Erythroblast (primary cell): Measurements from ENCODE around the gene SLC2A13.

Experiments
- GATA1 ChIP-seq: IDR thresholded peaks from 2 replicates; pipeline ENCODE4 v1.6.1; 2011; ENCODE audit warnings: low read depth, mild to moderate bottlenecking, control low read depth, low read length, moderate library complexity
- POLR2A ChIP-seq: IDR thresholded peaks from 2 replicates; pipeline ENCODE4 v1.6.1; 2011; ENCODE audit warnings: mild to moderate bottlenecking, low read length

GRCh38 chr12:39919790-39920189 lies 186.1 kb downstream of the SLC2A13 start:
- TF ChIP-seq POLR2A (no peak), GATA1 (no peak)
